GM12891 (cell line): ENCODE data around the gene ARHGAP15.

Source experiments
- PAX5 ChIP-seq: IDR thresholded peaks from 2 replicates; pipeline ENCODE4 v1.6.1; 2011; ENCODE audit warnings: low read length, moderate library complexity, mild to moderate bottlenecking; ENCODE audit not compliant: insufficient read depth, severe bottlenecking
- POLR2A ChIP-seq: IDR thresholded peaks from 2 replicates; pipeline ENCODE4 v1.6.1; 2011; ENCODE audit warnings: low read depth, low read length, control low read depth
- POLR2AphosphoS5 ChIP-seq: IDR thresholded peaks from 2 replicates; pipeline ENCODE4 v1.6.1; 2011; ENCODE audit warnings: low read depth, low read length, control low read depth
- SPI1 ChIP-seq: IDR thresholded peaks from 2 replicates; pipeline ENCODE4 v1.6.1; 2011; ENCODE audit warnings: low read depth, low read length, control low read depth
- TAF1 ChIP-seq: IDR thresholded peaks from 2 replicates; pipeline ENCODE4 v1.6.1; 2011; ENCODE audit warnings: low read depth, low read length, control low read depth

DNA sequence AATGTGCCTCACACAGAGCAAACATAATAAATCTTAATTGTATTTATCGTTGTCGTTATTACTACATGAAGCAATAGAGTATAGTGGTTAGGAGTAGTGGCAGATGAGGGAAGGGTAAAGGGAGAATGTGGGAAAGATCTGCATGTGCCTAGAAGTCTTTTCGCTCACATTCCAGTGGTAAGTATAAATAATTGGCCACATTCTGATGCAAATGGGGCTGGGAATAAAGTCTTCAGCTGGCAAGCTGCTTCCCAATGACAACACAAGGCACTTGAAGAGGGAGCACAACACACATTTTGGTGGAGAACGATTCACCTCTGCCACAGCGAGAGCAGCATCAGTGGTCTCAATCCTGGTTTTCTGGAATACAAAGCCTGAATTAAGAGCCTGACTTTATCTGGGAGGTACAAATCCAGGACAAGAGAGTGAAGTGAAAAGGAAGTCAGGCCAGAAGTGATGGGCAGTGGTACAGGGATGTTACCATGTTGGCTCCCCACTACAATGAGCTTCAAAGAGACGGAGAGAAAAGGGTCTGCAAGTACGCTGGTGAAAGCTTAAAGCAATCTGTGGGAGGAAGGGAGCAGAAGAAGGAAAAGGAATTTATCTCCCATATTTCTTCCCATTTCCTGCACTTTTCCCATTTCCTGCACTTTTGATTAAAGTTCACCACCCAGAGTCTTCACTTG, 112.3 kb downstream of the ARHGAP15 start:
- TF ChIP-seq POLR2A, result no peak
- TF ChIP-seq POLR2AphosphoS5, result no peak
- TF ChIP-seq TAF1, result no peak
- no peak for TF ChIP-seq PAX5
- TF ChIP-seq SPI1, result no peak
